ENCODE results near the gene PPFIA2.

DNA sequence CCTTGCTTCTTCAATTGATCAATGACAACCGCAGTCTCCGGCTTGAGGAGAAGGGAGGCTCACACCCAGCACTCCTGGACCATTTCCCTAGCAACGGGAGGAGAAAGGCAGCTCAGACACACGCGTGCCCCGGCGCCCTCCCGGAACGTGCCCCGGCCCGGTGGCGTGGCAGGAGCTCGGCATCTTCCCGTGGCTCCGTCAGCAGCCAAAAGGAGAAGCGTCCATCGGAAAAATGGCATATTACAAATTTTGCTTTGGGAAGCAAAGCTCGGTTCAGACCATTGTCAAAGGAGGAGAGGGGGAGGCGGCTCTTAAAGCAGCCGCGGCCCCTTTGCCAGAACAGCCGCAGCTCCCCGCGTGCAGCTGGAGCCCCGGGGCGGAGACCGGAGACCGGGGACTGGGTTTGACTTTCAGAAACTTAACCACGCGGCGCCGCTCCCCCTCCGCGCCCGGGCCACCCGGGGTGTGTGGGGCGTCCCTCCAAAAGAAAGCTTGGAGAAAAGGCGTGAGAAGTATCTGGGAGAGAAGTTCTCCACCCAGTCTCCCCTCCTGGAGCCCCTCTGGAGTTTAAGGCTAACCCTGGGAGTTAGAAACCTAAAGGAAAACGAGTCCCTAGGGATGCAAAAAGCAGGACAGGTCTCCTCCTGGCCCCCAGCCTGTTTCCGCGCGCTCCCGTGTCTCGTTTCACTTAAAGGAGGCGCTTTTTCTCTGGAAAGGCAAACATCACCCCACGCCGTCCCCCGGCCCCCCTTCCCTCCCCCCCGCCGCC lies 545 bp downstream of the PPFIA2 start:
- TF ChIP-seq CTCF (IDR thresholded peaks at IDR 0.05) = no peak
- TF ChIP-seq POLR2A (IDR thresholded peaks at IDR 0.05) = no peak

All from Peyer's patch (tissue), 4 donors.